PC-9 (cell line): Measurements from ENCODE around the gene SLC16A8. TPM values are rescaled to one million over a fixed set of nuclear protein-coding genes. Genes with fewer than 3 reads are reported as not detected.

Source experiments
- BruUV-seq: library from RNA; stranded (reverse); fragments of 400-500 nt; replicated peaks from 2 replicates; lab custom pipeline; 2021; lab: Mats Ljungman, UMichigan
- CTCF ChIA-PET: fragments of 300-600 bp; sonication (Branson Sonifier 250); formaldehyde crosslinking; loops from one replicate; lab custom pipeline; 2022; ENCODE audit warnings: antibody characterized with exemption; lab: Charles Lee
- POLR2A ChIA-PET: fragments of 300-600 bp; sonication (Branson Sonifier 250); formaldehyde crosslinking; loops from one replicate; lab custom pipeline; 2022; ENCODE audit warnings: antibody characterized with exemption; ENCODE audit not compliant: unreplicated experiment; lab: Charles Lee
- DNase-seq, 2 experiments: peaks; one replicate each; pipeline versions ENCODE4 v3.0.0 to v3.0.0-alpha.2; 2015 to 2022; ENCODE audit warnings: mixed read lengths in 1 of 2
- H2AFZ ChIP-seq: fragments of 200-600 bp; sonication (generic); 2 replicates; pipeline ENCODE4 v1.8.1; 2017; ENCODE audit warnings: antibody characterized with exemption
- H3F3A ChIP-seq: fragments of 200-600 bp; sonication (generic); 2 replicates; pipeline ENCODE4 v1.8.1; 2017; ENCODE audit warnings: antibody characterized with exemption, mild to moderate bottlenecking, low read depth; ENCODE audit not compliant: insufficient read depth
- H3K27ac ChIP-seq: fragments of 200-600 bp; sonication (generic); 2 replicates; pipeline ENCODE4 v1.6.1; 2016; ENCODE audit warnings: mixed run types
- H3K27me3 ChIP-seq: fragments of 200-600 bp; sonication (generic); 2 replicates; pipeline ENCODE4 v1.6.1; 2016; ENCODE audit warnings: low read depth, mixed run types; ENCODE audit not compliant: insufficient read depth
- H3K36me3 ChIP-seq: fragments of 200-600 bp; sonication (generic); 2 replicates; pipeline ENCODE4 v1.6.1; 2016; ENCODE audit warnings: low read depth, mixed run types
- H3K4me1 ChIP-seq: fragments of 200-600 bp; sonication (generic); replicated peaks from 2 replicates; pipeline ENCODE4 v1.6.1; 2016; ENCODE audit warnings: mixed run types; ENCODE audit not compliant: insufficient read depth
- H3K4me2 ChIP-seq: fragments of 200-600 bp; sonication (generic); 2 replicates; pipeline ENCODE4 v1.6.1; 2017; ENCODE audit warnings: mixed run types
- H3K4me3 ChIP-seq: fragments of 200-600 bp; sonication (generic); 2 replicates; pipeline ENCODE4 v1.6.1; 2016; ENCODE audit warnings: mixed run types
- H3K79me2 ChIP-seq: fragments of 200-600 bp; sonication (generic); 2 replicates; pipeline ENCODE4 v1.6.1; 2017; ENCODE audit warnings: low read depth, mixed run types
- H3K9me2 ChIP-seq: fragments of 200-600 bp; sonication (generic); 2 replicates; pipeline ENCODE4 v1.8.1; 2017; ENCODE audit warnings: mild to moderate bottlenecking; ENCODE audit not compliant: insufficient read depth
- H3K9me3 ChIP-seq: fragments of 200-600 bp; sonication (generic); 2 replicates; pipeline ENCODE4 v1.8.1; 2016; ENCODE audit warnings: low read depth; ENCODE audit not compliant: insufficient read depth
- H4K20me1 ChIP-seq: fragments of 200-600 bp; sonication (generic); 2 replicates; pipeline ENCODE4 v1.8.1; 2017; ENCODE audit not compliant: insufficient read depth
- EZH2 ChIP-seq: fragments of 200-600 bp; sonication (generic); IDR thresholded peaks from 2 replicates; pipeline ENCODE4 v1.8.0; 2017; ENCODE audit warnings: antibody characterized with exemption, low read depth
- intact Hi-C: fragments of 100-400 bp; cut with micrococcal nuclease; formaldehyde crosslinking; loops from one replicate; pipeline ENCODE4 v1.10.0; 2022; ENCODE audit not compliant: unreplicated experiment
- total RNA-seq: library from RNA; stranded (reverse); gene quantifications from 2 replicates; pipeline ENCODE4 v1.2.3, GENCODE V29; 2021
- TF ChIP-seq, protein P1 (sequence below): fragments of 200-600 bp; sonication (generic); conservative IDR thresholded peaks from 2 replicates; pipeline ENCODE4 v1.6.1; 2017; ENCODE audit warnings: mixed run types, antibody characterized with exemption, mild to moderate bottlenecking, moderate library complexity

SLC16A8 gene
- total RNA-seq, 1 experiment from 2014 or later = not detected

DNA sequence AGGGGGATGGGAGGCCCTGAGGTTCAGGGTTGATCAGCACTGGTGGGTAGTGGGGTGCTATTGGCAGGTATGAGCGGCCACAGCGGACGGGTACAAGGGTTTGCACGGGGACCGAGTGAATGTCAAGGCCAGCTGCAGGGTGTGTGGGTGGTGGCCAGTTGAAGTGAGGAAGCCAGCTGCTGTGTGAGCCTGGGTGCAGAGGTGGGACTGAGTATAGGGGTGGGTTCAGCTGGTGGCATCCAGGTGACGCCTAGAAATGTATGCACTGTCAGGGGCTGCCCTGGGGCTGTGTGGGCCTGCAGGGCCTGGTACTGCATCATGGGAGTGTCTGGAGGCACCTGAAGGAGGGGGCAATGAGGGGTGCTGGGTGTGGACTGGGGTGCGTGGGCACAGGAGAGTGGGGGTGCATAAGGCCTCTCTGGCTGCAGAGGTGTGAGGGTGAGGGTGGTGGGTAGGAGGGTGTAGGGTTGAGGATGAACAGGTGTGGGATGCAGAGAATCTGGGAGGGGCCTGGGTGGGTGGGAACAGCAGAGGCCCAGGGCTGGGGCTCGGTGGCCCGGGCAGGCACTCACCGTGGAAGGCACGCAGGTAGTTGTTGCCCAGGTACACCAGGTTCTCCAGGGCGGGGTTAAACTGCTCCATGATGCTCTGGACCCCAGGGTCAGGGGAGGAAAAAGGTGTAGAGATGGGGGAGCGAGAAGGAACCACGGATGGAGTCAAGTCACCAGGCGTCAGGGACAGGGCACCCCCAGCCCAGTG, 24.8 kb upstream of the SLC16A8 start:
- Histone ChIP-seq H2AFZ (no peak overlapping the region), H3K4me1 (peaks cover 14% of the 10 kb centered on the region), H3K9me2 (no peaks in the 10 kb centered on the region), H3K4me3 (no peak overlapping the region), H3K4me2 (no peak overlapping the region), H3K27me3 (no peaks in the 10 kb centered on the region), H3K79me2 (no peaks in the 10 kb centered on the region), H3F3A (peaks cover 13% of the 10 kb centered on the region), H3K9me3 (no peaks in the 10 kb centered on the region), H3K27ac (no peak overlapping the region), H4K20me1 (no peaks in the 10 kb centered on the region), H3K36me3 (no peaks in the 10 kb centered on the region)
- ChIA-PET POLR2A (no interaction called here), CTCF (interaction anchor here (0.6 kb wide), 1 partner anchor 16 kb away, joined by 3 read pairs; no protein-coding TSS in a partner anchor)
- no peak for DNase-seq
- intact Hi-C loops = no loop called here
- BruUV-seq = no TSS peak
- no peak for TF ChIP-seq EZH2
- TF ChIP-seq, protein P1, sequence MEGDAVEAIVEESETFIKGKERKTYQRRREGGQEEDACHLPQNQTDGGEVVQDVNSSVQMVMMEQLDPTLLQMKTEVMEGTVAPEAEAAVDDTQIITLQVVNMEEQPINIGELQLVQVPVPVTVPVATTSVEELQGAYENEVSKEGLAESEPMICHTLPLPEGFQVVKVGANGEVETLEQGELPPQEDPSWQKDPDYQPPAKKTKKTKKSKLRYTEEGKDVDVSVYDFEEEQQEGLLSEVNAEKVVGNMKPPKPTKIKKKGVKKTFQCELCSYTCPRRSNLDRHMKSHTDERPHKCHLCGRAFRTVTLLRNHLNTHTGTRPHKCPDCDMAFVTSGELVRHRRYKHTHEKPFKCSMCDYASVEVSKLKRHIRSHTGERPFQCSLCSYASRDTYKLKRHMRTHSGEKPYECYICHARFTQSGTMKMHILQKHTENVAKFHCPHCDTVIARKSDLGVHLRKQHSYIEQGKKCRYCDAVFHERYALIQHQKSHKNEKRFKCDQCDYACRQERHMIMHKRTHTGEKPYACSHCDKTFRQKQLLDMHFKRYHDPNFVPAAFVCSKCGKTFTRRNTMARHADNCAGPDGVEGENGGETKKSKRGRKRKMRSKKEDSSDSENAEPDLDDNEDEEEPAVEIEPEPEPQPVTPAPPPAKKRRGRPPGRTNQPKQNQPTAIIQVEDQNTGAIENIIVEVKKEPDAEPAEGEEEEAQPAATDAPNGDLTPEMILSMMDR = no peak

DNA sequence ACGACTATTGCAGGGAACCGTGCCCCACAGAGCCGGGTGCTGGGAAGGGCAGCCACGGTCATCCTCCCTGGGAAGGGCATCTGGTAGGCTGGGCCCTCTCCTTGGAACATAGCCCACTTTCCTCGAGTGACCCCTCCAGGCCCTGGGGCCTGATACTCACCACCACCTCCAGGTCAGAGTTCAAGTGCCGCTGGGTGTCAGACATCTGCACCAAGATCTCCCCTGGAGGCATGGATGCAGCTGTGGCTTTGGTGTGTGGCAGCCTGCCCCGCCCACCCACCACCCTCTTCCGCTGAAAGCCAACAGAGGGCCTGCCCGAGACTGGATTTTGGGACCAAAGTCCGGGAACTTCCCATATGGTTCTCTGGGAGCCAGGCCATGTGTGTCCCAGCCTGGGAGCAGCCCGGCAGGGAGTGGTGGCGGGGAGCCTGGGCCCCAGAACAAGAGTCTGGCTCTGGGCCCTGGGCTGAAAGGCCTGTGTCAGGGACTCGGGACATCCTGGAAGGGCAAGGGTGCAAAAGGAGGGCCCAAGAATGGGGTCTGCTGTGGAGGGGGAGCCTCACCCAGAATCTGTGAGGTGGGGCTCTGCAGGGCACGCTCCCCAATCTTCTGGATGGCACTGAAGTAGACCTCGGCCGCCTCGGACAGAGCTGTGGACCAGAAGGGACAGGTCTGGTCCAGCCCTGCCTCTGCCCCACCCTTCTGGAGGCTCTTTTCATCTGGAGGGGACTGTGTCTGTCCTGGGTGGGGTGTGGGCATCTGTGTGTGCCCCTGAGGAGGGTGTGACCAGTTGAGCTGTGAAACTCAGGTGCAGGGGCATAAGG, 23.9 kb upstream of the SLC16A8 start:
- Histone ChIP-seq H3K4me2 (no peak overlapping the region), H3K4me1 (peaks cover 14% of the 10 kb centered on the region)
- no peak for DNase-seq

More for the DNA sequence above, 23.9 kb upstream of the SLC16A8 start:
- H2AFZ ChIP-seq = no peak overlapping the region
- no TSS peak for BruUV-seq
- ChIA-PET CTCF (interaction anchor here (0.6 kb wide), 1 partner anchor 15 kb away, joined by 3 read pairs; no protein-coding TSS in a partner anchor), POLR2A (no interaction called here)
- H3K9me2 ChIP-seq = no peaks in the 10 kb centered on the region
- H3K4me3 ChIP-seq = no peak overlapping the region
- H3K9me3 ChIP-seq = no peaks in the 10 kb centered on the region
- TF ChIP-seq, protein P1 = no peak
- no peak for TF ChIP-seq EZH2
- H3K27ac ChIP-seq = no peak overlapping the region
- no peaks in the 10 kb centered on the region for H3K79me2 ChIP-seq
- H3K27me3 ChIP-seq = no peaks in the 10 kb centered on the region
- H3F3A ChIP-seq = peaks cover 13% of the 10 kb centered on the region
- intact Hi-C loops = no loop called here
- H4K20me1 ChIP-seq = no peaks in the 10 kb centered on the region
- H3K36me3 ChIP-seq = no peaks in the 10 kb centered on the region
